GM12864 (cell line): ENCODE data around the gene PERCC1.
"Not testable (repeated sequence)": the region's sequence is repeated elsewhere in the genome, so short reads cannot be mapped to it uniquely, and the experiment has no call there.

ENCODE experiments used
- DNase-seq: peaks from one replicate; pipeline ENCODE4 v3.0.0-alpha.2; 2011; ENCODE audit warnings: low read depth
- H3K4me3 ChIP-seq: 2 replicates; pipeline ENCODE4 v1.5.1; 2011; ENCODE audit warnings: mild to moderate bottlenecking, low read depth, low read length, control low read depth
- CTCF ChIP-seq: IDR thresholded peaks from 2 replicates; pipeline ENCODE4 v1.5.1; 2011; ENCODE audit warnings: low read depth, mild to moderate bottlenecking, moderate library complexity, low read length, control low read depth, inconsistent platforms; ENCODE audit errors: missing control alignments

The PERCC1 gene

GRCh38 chr16:1468426-1468810, 37.5 kb downstream of the PERCC1 start:
- no peak for TF ChIP-seq CTCF
- DNase-seq: no peak
- H3K4me3 ChIP-seq: no peak overlapping the region

GRCh38 chr16:1469141-1469540, 38.3 kb downstream of the PERCC1 start:
- DNase-seq, H3K4me3 ChIP-seq: not testable (repeated sequence)

- TF ChIP-seq CTCF: no peak
- H3K4me3 ChIP-seq: peak overlapping the region; percentile 37
- DNase-seq: no peak
Observed at GRCh38 chr16:1469693-1470201, 38.9 kb downstream of the PERCC1 start.

GRCh38 chr16:1470481-1471251, 39.8 kb downstream of the PERCC1 start:
- no peak overlapping the region for H3K4me3 ChIP-seq
- no peak for DNase-seq
- TF ChIP-seq CTCF: no peak

- H3K4me3 ChIP-seq: no peak overlapping the region
Observed at GRCh38 chr16:1471569-1472194, 40.8 kb downstream of the PERCC1 start.

GRCh38 chr16:1472974-1473373, 42.1 kb downstream of the PERCC1 start:
- no peak for TF ChIP-seq CTCF
- DNase-seq: no peak
- no peak overlapping the region for H3K4me3 ChIP-seq

More at GRCh38 chr16:1471569-1472194, 40.8 kb downstream of the PERCC1 start:
- DNase-seq: no peak
- no peak for TF ChIP-seq CTCF

- peak overlapping the region; percentile 88 for H3K4me3 ChIP-seq
- TF ChIP-seq CTCF: no peak
- DNase-seq: no peak
Observed at GRCh38 chr16:1474082-1474795, 43.4 kb downstream of the PERCC1 start.
